Measurements from ENCODE around the gene ENGASE.

The ENGASE gene

GRCh38 chr17:79096477-79096876 lies 21.9 kb downstream of the ENGASE start:
- DNase-seq = no peak

- no peak for DNase-seq
Measured at GRCh38 chr17:79097226-79098055, 22.8 kb downstream of the ENGASE start.

- no peak for DNase-seq
Measured at GRCh38 chr17:79098282-79098867, 23.8 kb downstream of the ENGASE start.

- DNase-seq = no peak
Measured at GRCh38 chr17:79100405-79100804, 25.8 kb downstream of the ENGASE start.

GRCh38 chr17:79101111-79101673 lies 26.6 kb downstream of the ENGASE start:
- no peak for DNase-seq

GRCh38 chr17:79102214-79102613 lies 27.6 kb downstream of the ENGASE start:
- no peak for DNase-seq

- no peak for DNase-seq
Measured at GRCh38 chr17:79104898-79105600, 30.4 kb downstream of the ENGASE start.

GRCh38 chr17:79105937-79106336 lies 31.3 kb downstream of the ENGASE start:
- no peak for DNase-seq

GRCh38 chr17:79106958-79107357 lies 32.3 kb downstream of the ENGASE start:
- DNase-seq = no peak

GRCh38 chr17:79107499-79108231 lies 33.0 kb downstream of the ENGASE start:
- no peak for DNase-seq

- DNase-seq = no peak
Measured at GRCh38 chr17:79108232-79108850, 33.7 kb downstream of the ENGASE start.

- no peak for DNase-seq
Measured at GRCh38 chr17:79108870-79109269, 34.2 kb downstream of the ENGASE start.

GRCh38 chr17:79109584-79109983 lies 35.0 kb downstream of the ENGASE start:
- no peak for DNase-seq

- no peak for DNase-seq
Measured at GRCh38 chr17:79111097-79111496, 36.5 kb downstream of the ENGASE start.

- DNase-seq = no peak
Measured at GRCh38 chr17:79112471-79112870, 37.8 kb downstream of the ENGASE start.

GRCh38 chr17:79113699-79114457 lies 39.3 kb downstream of the ENGASE start:
- DNase-seq = no peak

GRCh38 chr17:79114458-79115301 lies 40.1 kb downstream of the ENGASE start:
- DNase-seq = no peak

- no peak for DNase-seq
Measured at GRCh38 chr17:79115487-79115886, 40.9 kb downstream of the ENGASE start.

GRCh38 chr17:79116575-79117368 lies 42.1 kb downstream of the ENGASE start:
- DNase-seq = no peak
